ENCODE data around the gene CARS2. TPM values are rescaled to one million over a fixed set of nuclear protein-coding genes. Genes with fewer than 3 reads are reported as not detected.
"Not testable (repeated sequence)": the region's sequence is repeated elsewhere in the genome, so short reads cannot be mapped to it uniquely, and the experiment has no call there.

The CARS2 gene
- total RNA-seq, 1 experiment from 2014 or later: 45.6 TPM

DNA sequence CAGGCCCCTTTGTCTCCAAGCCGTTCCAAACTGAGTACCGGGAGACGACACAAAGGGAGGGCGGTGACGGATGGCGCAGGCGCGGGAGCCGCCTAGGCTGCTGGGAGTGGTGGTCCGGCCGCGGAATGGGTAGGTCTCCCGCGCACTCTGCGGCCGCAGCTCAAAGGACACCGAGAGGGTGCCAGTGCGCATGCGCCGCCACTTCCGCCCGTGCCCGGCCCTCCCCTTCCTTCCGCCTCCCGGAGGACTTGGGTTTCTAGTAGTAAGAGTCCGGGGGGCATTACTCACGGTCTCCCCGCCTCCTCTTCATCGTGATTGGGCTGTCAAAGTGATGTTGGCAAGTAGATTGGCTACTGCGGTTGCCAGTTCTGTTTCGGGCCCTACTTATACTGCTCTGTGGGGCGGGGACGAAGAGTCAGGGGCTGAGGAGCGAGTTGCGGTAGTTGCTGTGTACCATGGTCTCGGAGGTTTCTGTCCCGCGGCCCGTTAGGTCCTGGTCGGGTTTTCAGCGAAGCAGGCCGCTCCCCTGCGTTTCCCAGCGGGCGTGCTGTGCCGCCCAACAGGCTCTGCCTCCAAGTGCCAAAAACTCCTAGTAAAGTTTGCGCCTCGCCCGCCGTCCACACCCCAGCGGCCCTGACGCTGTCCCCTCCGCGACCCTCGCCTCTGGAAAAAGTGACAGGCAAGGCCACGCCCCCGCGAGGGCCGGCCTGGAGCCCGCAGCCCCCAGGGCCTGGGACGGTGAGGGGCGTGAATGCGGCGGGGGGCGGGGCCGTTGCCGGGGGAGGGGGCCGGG is 7.1 kb upstream of the CARS2 start:
- peak; percentile 99 for DNase-seq (ENCODE audit: low read depth)
- in situ Hi-C loops (cut with HindIII; ENCODE audit: low pct_unique_long_range_greater_than_20kb, low sequenced_read_pairs): no loop called here

- DNase-seq (ENCODE audit: low read depth): peak; percentile 86
- in situ Hi-C loops (cut with HindIII; ENCODE audit: low pct_unique_long_range_greater_than_20kb, low sequenced_read_pairs): no loop called here
Measured at GRCh38 chr13:110712081-110712848, 6.3 kb upstream of the CARS2 start.

- no peak for DNase-seq (ENCODE audit: low read depth)
- in situ Hi-C loops (cut with HindIII; ENCODE audit: low pct_unique_long_range_greater_than_20kb, low sequenced_read_pairs): no loop called here
Measured at GRCh38 chr13:110706570-110707372, 855 bp upstream of the CARS2 start.

- DNase-seq (ENCODE audit: low read depth): no peak
- in situ Hi-C loops (cut with HindIII; ENCODE audit: low pct_unique_long_range_greater_than_20kb, low sequenced_read_pairs): no loop called here
Measured at GRCh38 chr13:110705356-110705825, 525 bp downstream of the CARS2 start.

GRCh38 chr13:110702591-110703526 is 3.1 kb downstream of the CARS2 start:
- in situ Hi-C loops (cut with HindIII; ENCODE audit: low pct_unique_long_range_greater_than_20kb, low sequenced_read_pairs): no loop called here
- no peak for DNase-seq (ENCODE audit: low read depth)

DNA sequence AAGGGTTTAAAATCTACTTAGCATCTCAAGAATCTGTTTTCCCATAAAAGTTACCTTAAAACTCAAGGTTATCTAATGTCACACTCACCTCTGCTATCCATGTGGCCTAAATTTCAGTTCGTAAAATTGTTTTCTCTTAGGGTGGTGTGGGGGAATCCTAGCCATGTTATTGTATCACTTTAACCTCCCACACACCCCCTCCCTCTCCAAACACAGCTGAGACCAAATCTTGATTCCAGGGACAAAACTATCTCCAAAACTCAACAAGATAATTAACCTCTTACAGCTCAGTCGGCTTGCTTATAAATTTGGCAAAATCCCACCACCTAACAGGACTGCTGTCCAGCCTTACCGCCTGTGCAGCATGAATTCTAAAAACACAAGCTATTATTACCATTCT is 3.8 kb downstream of the CARS2 start:
- in situ Hi-C loops (cut with HindIII; ENCODE audit: low pct_unique_long_range_greater_than_20kb, low sequenced_read_pairs): no loop called here
- no peak for DNase-seq (ENCODE audit: low read depth)

DNA sequence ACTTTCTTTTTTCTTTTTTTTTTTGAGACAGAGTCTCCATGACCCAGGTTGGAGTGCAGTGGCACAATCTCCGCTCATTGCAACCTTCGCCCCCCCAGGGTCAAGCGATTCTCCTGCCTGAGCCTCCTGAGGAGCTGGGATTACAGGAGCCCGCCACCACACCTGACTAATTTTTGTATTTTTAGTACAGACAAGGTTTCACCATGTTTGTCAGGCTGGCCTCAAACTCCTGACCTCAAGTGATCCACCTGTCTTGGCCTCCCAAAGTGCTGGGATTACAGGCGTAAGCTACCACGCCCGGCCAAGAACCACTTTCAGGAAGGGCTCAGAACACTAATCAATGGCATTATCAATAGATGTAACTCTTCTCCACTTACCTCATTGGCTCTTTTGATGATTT is 4.9 kb downstream of the CARS2 start:
- in situ Hi-C loops (cut with HindIII; ENCODE audit: low pct_unique_long_range_greater_than_20kb, low sequenced_read_pairs); DNase-seq (ENCODE audit: low read depth): not testable (repeated sequence)

GRCh38 chr13:110700641-110701040 is 5.3 kb downstream of the CARS2 start:
- in situ Hi-C loops (cut with HindIII; ENCODE audit: low pct_unique_long_range_greater_than_20kb, low sequenced_read_pairs): no loop called here
- no peak for DNase-seq (ENCODE audit: low read depth)

- in situ Hi-C loops (cut with HindIII; ENCODE audit: low pct_unique_long_range_greater_than_20kb, low sequenced_read_pairs): no loop called here
Measured at GRCh38 chr13:110700186-110700585, 5.7 kb downstream of the CARS2 start.

DNA sequence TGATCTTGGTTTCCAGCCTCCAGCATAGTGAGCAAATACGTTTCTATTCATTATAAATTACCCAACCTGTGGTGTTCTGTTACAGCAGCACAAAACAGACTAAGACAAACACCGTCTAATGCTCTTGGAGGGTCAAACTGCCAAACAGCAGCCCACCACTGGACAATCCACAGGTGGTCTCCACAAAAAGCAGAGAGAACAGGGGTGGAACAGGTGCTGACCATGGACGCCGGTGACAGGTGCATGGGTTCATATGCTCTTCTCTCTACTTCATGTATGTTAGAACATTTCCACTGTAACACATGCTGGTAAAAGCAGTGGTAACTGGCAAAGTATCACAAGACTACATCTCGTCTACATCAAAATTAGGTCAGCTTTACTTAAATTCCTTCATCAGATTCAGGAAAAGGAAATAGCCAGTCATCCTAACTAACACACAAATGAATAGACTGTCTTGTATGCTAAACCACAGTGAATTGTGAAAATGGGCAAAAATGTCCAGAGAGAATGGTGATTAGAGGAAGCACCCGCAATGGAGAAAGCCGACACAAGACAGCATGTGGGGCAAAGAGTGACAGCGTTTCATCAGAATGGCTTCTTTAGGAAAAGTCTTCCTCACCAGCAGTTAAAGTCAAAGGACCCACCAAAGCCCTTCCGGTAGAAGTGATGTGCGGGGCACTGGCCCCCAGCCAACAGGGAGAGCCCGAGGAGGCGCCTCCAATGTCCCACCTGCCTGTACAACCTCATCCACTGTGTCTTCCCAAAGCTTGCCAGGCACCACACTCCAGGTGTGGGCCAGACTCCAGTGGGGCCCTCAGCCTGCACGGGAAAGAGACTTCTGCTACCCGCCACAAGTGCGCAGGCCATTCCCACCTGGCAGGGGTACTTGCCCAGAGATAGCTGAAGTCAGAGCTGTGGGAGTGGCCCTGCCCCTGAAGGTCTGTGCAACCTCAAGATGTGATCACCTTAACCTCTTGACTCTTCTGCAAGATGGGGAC is 6.5 kb downstream of the CARS2 start:
- no peak for DNase-seq (ENCODE audit: low read depth)
- in situ Hi-C loops (cut with HindIII; ENCODE audit: low pct_unique_long_range_greater_than_20kb, low sequenced_read_pairs): no loop called here

More at GRCh38 chr13:110700186-110700585, 5.7 kb downstream of the CARS2 start:
- no peak for DNase-seq (ENCODE audit: low read depth)

GRCh38 chr13:110698689-110699088 is 7.2 kb downstream of the CARS2 start:
- no peak for DNase-seq (ENCODE audit: low read depth)
- in situ Hi-C loops (cut with HindIII; ENCODE audit: low pct_unique_long_range_greater_than_20kb, low sequenced_read_pairs): no loop called here

- no peak for DNase-seq (ENCODE audit: low read depth)
- in situ Hi-C loops (cut with HindIII; ENCODE audit: low pct_unique_long_range_greater_than_20kb, low sequenced_read_pairs): no loop called here
Measured at GRCh38 chr13:110697842-110698241, 8.1 kb downstream of the CARS2 start.

- in situ Hi-C loops (cut with HindIII; ENCODE audit: low pct_unique_long_range_greater_than_20kb, low sequenced_read_pairs): no loop called here
- no peak for DNase-seq (ENCODE audit: low read depth)
Measured at GRCh38 chr13:110696776-110697175, 9.1 kb downstream of the CARS2 start.

GRCh38 chr13:110695774-110696173 is 10.1 kb downstream of the CARS2 start:
- in situ Hi-C loops (cut with HindIII; ENCODE audit: low pct_unique_long_range_greater_than_20kb, low sequenced_read_pairs); DNase-seq (ENCODE audit: low read depth): not testable (repeated sequence)

DNA sequence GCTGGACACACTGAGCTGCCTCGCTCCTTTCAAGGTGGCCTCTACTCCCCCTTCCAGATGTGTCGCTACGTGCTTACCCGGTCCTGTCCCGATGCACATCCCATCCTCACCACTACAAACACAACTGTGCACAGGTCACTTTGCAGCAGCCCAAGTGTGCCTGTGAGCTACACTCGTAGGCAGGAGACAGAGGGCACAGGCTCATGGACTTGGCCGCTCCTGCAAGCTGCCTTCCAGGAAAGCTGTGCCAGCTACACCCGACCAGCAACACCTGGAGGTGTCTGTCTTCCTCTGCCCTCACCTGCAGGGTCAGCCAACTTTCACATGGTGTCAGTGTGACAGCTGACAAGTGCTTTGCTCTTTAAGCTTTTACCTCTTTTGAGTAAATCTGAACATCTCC is 15.4 kb downstream of the CARS2 start:
- DNase-seq (ENCODE audit: low read depth): no peak
- in situ Hi-C loops (cut with HindIII; ENCODE audit: low pct_unique_long_range_greater_than_20kb, low sequenced_read_pairs): no loop called here

DNA sequence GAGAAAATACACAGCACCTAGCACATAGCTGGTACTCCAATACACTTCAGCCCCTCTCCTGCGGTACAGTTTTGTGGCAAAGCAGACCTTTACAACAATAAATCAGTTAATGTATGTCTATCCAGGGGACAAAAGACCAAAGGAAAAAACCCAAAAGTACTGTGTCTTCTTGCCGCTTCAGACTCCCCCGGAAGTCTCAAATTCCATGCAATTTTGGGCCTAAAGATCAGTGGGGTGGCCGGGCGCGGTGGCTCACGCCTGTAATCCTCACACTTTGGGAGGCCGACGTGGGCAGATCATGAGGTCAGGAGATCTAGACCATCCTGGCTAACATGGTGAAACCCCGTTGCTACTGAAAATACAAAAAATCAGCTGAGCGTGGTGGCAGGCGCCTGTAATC is 16.2 kb downstream of the CARS2 start:
- no peak for DNase-seq (ENCODE audit: low read depth)
- in situ Hi-C loops (cut with HindIII; ENCODE audit: low pct_unique_long_range_greater_than_20kb, low sequenced_read_pairs): no loop called here

DNA sequence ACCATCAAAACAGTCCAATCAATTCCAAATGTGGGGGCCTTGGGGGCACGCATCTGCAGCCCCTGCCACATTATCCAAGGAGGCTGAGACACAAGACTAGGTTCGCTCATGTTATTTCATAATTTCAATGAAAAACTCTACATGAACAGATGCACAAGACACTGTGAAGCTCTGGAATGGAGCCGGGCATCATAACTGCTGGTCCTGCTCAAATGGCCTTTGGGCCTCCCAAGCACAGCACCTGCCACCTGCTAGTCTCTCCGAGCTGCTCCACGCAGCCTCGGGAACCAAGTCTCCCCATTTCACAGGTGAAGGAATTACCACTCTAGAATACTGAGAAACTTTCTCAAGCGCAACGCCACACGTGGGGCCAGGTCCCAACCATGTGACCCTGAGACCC is 16.9 kb downstream of the CARS2 start:
- in situ Hi-C loops (cut with HindIII; ENCODE audit: low pct_unique_long_range_greater_than_20kb, low sequenced_read_pairs): no loop called here
- no peak for DNase-seq (ENCODE audit: low read depth)
